ENCODE data around the gene PI4K2B.
"Not testable (repeated sequence)": the region's sequence is repeated elsewhere in the genome, so short reads cannot be mapped to it uniquely, and the experiment has no call there.

The PI4K2B gene

GRCh38 chr4:25233737-25234389 lies at the start of gene PI4K2B:
TSS of gene PI4K2B (plus strand) at chr4:25234033. CDS start at chr4:25234164, 131 bp downstream.
- DNase-seq: peak; percentile 94

GRCh38 chr4:25184056-25184455 lies 49.8 kb upstream of the PI4K2B start:
- DNase-seq: no peak

- DNase-seq: no peak
Measured at GRCh38 chr4:25190407-25190806, 43.4 kb upstream of the PI4K2B start.

GRCh38 chr4:25198713-25199112 lies 35.1 kb upstream of the PI4K2B start:
- no peak for DNase-seq

GRCh38 chr4:25207997-25208396 lies 25.8 kb upstream of the PI4K2B start:
- no peak for DNase-seq

- DNase-seq: no peak
Measured at GRCh38 chr4:25209702-25210101, 24.1 kb upstream of the PI4K2B start.

- DNase-seq: no peak
Measured at GRCh38 chr4:25211721-25212120, 22.1 kb upstream of the PI4K2B start.

- DNase-seq: no peak
Measured at GRCh38 chr4:25212822-25213221, 21.0 kb upstream of the PI4K2B start.

GRCh38 chr4:25213347-25213979 lies 20.4 kb upstream of the PI4K2B start:
- no peak for DNase-seq

- DNase-seq: not testable (repeated sequence)
Measured at GRCh38 chr4:25214750-25215149, 19.1 kb upstream of the PI4K2B start.

GRCh38 chr4:25215511-25215910 lies 18.3 kb upstream of the PI4K2B start:
- no peak for DNase-seq

- DNase-seq: no peak
Measured at GRCh38 chr4:25221377-25221776, 12.5 kb upstream of the PI4K2B start.

- DNase-seq: no peak
Measured at GRCh38 chr4:25223802-25224375, 9.9 kb upstream of the PI4K2B start.

GRCh38 chr4:25229804-25230203 lies 4.0 kb upstream of the PI4K2B start:
- no peak for DNase-seq

GRCh38 chr4:25233194-25233593 lies 639 bp upstream of the PI4K2B start:
- DNase-seq: no peak

- DNase-seq: peak; percentile 22
Measured at GRCh38 chr4:25234390-25235370, 847 bp downstream of the PI4K2B start.

- DNase-seq: no peak
Measured at GRCh38 chr4:25235401-25235800, 1.6 kb downstream of the PI4K2B start.

GRCh38 chr4:25236030-25236429 lies 2.2 kb downstream of the PI4K2B start:
- DNase-seq: not testable (repeated sequence)

- DNase-seq: no peak
Measured at GRCh38 chr4:25236971-25237370, 3.1 kb downstream of the PI4K2B start.

- DNase-seq: no peak
Measured at GRCh38 chr4:25238052-25238451, 4.2 kb downstream of the PI4K2B start.

GRCh38 chr4:25239528-25239927 lies 5.7 kb downstream of the PI4K2B start:
- not testable (repeated sequence) for DNase-seq

- DNase-seq: not testable (repeated sequence)
Measured at GRCh38 chr4:25240754-25241210, 6.9 kb downstream of the PI4K2B start.

- not testable (repeated sequence) for DNase-seq
Measured at GRCh38 chr4:25242195-25242594, 8.4 kb downstream of the PI4K2B start.
